Motor neuron (in vitro differentiated cells): ENCODE data around the gene GNB5. TPM values are rescaled to one million over a fixed set of nuclear protein-coding genes. Genes with fewer than 3 reads are reported as not detected.

ENCODE experiments used
- ATAC-seq, 8 experiments: fragments of 200-7000 bp; cut with Tn5 transposase; replicated peaks in 6 of 8; 2 replicates each; pipeline ENCODE4 v1.8.0; 2021; ENCODE audit warnings: mild to moderate bottlenecking in 8 of 8, moderate library complexity in 8 of 8
- H3K27ac ChIP-seq, 2 donors: fragments of 250-450 bp; sonication (Bioruptor Pico); 2 replicates each; pipeline ENCODE4 v1.9.0; 2021; ENCODE audit warnings: antibody characterized with exemption in 2 of 2, mild to moderate bottlenecking in 2 of 2, moderate library complexity in 1 of 2
- H3K4me1 ChIP-seq, 2 donors: fragments of 250-450 bp; sonication (Bioruptor Pico); replicated peaks in 1 of 2; 2 replicates each; pipeline ENCODE4 v1.6.1; 2021; ENCODE audit warnings: antibody characterized with exemption in 2 of 2, mild to moderate bottlenecking in 2 of 2, moderate library complexity in 1 of 2
- H3K4me3 ChIP-seq, 5 donors: fragments of 250-450 bp; sonication (Bioruptor Pico); 2 replicates each; pipeline ENCODE4 v1.9.0; 2021; ENCODE audit warnings: antibody characterized with exemption in 5 of 5, mild to moderate bottlenecking in 5 of 5, moderate library complexity in 4 of 5
- WGBS, 10 experiments: fragments of 450-650 bp; shearing (Covaris generic); methylation state at CpG; one replicate each; pipeline ENCODE4 v1.0.0; 2022; 5-methylcytosine and 5-hydroxymethylcytosine counted together
- in situ Hi-C, 9 experiments: fragments of 400-800 bp; cut with MboI; loops; one replicate each; pipeline ENCODE4 v1.15.0; 2021; ENCODE audit warnings: low sequenced_read_pairs in 9 of 9, low pct_unique_long_range_greater_than_20kb in 2 of 9; ENCODE audit not compliant: unreplicated experiment in 9 of 9
- total RNA-seq, 8 experiments: library from RNA; unstranded; fragments of 300-600 nt; gene quantifications; 2 replicates each; pipeline versions ENCODE4 v1.2.3 to v1.2.4, GENCODE V29; 2022

GNB5 gene
- total RNA-seq, 8 experiments from 2014 or later: 9.1 to 52.6 (median 27.5) TPM

DNA sequence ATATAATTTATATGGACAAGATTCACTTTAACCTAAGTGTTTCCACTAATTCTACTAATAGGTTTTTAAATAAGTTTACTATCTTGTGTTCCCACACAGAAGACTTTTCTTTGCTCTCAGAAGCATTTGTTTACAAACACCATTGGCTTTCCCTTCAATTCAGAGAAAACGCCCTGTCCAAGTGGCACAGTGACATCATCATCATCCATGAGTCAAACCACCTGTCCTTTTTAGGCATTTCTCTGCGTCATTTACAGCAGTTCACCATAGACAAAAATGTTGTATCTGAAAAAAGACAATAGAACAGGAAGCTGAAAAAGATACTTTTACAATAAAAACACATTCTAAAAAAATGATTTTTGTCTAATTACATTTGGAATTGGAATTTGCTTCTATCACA lies 69.3 kb downstream of the GNB5 start:
- in situ Hi-C loops: no loop called here
- 80 to 100% (median 88%) methylated on average over 1 to 2 of the region's 2 CpGs; no CpG with 5 or more reads in 1 of the 10 experiments for WGBS, 10 experiments
- no peak for ATAC-seq
- Histone ChIP-seq H3K27ac (no peak overlapping the region), H3K4me3 (no peak overlapping the region), H3K4me1 (peaks cover 0 to 6% of the 10 kb centered on the region in 2 donors)

DNA sequence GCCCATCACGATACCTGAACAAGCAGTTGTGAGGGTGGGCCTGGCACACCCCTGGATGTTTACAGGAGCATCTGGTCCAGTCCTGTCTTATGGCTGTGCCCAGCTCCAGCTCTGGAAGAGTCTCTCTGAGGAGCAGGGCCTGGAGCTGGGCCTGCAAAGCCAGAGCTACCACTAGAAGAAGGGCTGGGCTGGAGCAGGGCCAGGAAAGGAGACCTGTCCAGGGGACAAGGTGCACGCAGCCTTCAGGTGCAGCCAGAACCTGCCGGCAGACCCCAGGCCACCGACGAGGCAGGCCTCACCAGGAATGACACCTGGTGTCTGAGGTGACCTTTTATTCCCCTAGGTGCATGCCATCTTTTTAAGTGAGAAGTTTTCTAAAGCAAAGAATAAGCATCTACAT lies 70.2 kb downstream of the GNB5 start:
- peaks cover 8 to 11% of the 10 kb centered on the region in 2 donors for H3K4me1 ChIP-seq
- ATAC-seq: no peak
- 60 to 100% (median 97%) methylated on average over 1 to 5 of the region's 5 CpGs; no CpG with 5 or more reads in 3 of the 10 experiments for WGBS, 10 experiments
- no peak overlapping the region for H3K4me3 ChIP-seq
- in situ Hi-C loops: no loop called here
- no peak overlapping the region for H3K27ac ChIP-seq

DNA sequence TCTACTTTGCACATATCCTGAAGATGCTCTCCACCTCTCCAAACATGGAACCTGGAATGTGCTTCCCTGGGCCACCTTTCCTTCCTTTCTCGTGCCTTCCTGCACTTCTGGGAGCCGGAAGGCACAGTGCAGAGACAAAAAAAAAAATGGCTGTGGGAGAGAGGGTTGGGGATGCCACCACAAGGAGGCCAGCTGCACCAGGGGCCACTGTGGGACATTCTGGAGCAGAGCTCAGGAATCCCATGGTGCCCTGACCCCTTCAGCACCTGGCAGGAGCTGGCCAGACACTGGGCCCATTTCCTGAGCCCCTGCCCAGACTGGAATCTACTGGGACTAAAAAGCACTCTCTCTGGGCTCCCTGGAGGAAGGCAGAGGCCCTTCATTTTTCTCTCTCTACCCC lies 70.7 kb downstream of the GNB5 start:
- Histone ChIP-seq H3K27ac (no peak overlapping the region), H3K4me3 (no peak overlapping the region), H3K4me1 (peaks cover 13 to 15% of the 10 kb centered on the region in 2 donors)
- ATAC-seq: no peak
- in situ Hi-C loops: no loop called here
- WGBS, 10 experiments: 80% methylated on average over 1 of the region's 2 CpGs; no CpG with 5 or more reads in 9 of the 10 experiments

DNA sequence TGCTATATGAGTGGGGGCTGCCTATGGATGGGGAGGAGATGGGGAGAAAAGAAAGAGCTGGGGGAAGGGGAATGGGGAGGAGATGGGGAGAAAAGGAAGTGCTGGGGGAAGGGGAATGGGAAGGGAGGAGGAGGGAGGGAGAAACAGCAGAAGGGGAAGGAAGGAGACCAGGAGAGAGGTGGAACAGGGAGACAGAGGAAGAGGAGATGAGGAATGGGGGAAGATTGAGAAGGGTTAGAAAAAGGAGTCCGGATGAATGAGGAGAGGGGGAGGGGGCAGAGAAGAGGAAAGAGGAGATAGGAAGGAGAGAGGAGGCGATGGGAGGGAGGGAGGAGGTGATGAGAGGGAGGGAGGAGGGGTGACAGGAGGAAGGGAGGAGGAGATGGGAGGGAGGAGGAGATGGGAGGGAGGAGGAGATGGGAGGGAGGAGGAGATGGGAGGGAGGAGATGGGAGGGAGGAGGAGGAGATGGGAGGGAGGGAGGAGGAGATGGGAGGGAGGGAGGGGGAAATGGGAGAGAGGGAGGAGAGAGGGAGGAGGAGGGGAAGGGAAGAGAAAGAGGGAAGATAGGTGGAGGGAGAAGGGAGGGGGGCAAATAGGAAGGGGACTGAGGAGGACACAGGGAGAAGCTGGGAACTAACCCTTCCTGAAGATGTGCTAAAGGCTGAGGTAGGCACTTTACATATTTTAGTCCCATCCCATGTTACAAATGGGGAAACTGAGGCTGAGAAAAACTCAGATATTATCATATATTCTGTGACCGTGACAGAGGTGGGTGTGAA lies 72.0 kb downstream of the GNB5 start:
- Histone ChIP-seq H3K4me3 (no peak overlapping the region), H3K27ac (no peak overlapping the region), H3K4me1 (peaks cover 13 to 15% of the 10 kb centered on the region in 2 donors)
- 86 to 100% methylated on average over 1 of the region's 3 CpGs; no CpG with 5 or more reads in 8 of the 10 experiments for WGBS, 10 experiments
- no peak for ATAC-seq
- in situ Hi-C loops: no loop called here

DNA sequence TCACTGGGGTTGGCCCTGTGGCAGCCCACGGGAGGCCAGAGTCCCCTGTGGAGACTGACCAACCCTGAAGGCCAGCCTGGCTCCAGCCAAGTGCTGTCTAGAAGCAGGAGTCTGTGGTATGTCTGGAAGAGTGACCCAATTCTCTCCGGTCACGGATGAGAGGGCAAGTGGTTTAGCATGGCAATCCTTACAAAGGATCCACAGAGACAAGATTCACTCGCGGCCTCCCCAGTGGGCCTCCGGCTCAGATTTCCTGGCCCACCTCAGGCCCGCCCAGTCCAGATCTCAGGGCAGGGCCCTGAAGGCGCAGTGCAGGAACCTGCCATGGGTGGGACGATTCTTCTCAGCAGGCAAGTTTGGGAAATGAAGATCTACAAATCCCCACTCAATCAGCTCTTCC lies 73.6 kb downstream of the GNB5 start:
- no peak overlapping the region for H3K27ac ChIP-seq
- in situ Hi-C loops: no loop called here

DNA sequence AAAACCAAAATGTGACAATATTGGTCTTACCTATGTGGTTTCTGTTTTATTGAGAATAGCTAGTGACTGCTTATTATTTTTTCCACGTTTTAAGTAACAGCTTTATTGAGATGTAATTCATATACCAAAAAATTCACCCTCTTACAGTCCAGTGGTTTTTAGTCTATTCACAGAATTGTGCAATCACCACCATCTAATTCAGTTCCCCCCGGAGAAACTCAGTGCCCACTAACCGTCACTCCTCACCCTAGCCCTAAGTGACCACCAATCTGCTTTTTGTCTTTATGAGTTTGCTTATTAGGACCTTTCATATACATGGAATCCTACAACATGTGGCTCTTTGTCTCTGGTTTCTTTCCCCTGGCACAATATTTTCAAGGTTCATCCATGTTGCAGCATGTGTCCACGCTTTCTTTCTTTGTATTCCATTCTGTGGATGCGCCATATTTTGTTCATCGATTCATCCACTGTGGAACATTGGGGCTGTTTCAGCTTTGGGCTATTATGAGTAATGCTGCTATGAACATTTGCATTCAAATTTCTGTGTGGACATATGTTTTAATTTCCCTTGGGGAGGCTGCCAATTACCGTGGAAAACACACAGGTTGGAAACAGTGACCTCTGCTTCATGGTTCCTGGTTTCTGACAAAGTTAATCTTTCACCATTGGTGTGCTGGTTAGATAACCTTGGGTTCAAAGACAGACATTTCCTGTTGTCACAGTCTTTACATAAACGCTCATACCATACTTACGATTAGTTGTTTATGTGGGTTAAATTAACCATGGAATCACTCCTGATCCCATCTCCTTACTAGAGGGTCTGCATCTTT lies 75.4 kb downstream of the GNB5 start:
- no peak overlapping the region for H3K27ac ChIP-seq
- WGBS, 10 experiments: 44 to 90% (median 81%) methylated on average over 1 to 9 of the region's 9 CpGs

More for the DNA sequence above, 73.6 kb downstream of the GNB5 start:
- Histone ChIP-seq H3K4me3 (no peak overlapping the region), H3K4me1 (peaks cover 13 to 15% of the 10 kb centered on the region in 2 donors)
- WGBS, 10 experiments: 0 to 87% (median 68%) methylated on average over 1 to 4 of the region's 9 CpGs; no CpG with 5 or more reads in 6 of the 10 experiments
- no peak for ATAC-seq

DNA sequence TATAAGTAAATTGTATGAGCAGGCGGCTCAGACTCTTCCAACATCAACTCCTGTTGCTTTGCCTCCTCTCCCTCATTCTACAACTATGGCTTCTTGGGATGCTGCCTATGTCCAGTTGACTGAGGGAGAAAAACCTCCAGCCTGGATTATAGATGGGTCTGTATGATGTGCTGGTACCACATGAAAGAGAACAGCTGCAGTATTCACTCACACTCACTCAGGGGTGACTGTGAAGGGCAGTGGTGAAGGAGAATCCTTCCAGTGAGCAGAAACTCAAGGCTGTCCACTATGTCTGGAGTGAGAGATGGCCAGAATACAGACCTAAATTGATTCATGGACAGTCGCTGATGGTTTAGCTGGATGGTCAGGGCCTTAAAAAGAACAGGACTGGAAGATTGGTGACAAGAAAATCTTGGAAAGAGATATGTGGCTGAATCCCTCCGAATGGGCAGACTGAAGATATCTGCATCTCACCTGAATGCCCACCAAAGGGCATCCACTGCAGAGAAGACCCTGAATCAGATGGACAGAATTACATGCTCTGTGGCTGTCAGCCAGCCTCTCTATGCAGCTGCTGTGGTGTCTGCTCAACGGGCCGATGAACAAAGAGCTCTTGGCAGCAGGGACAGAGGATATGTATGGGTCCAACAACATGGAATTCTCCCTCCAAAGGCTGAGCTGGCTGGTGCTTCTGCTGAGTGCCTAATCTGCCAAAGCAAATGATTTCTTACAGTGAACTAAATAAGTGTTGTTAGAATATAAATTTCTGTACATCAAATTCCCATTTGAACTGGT lies 76.7 kb downstream of the GNB5 start:
- WGBS, 10 experiments: 33 to 100% (median 87%) methylated on average over 1 to 4 of the region's 5 CpGs; no CpG with 5 or more reads in 2 of the 10 experiments
- ATAC-seq: peak in 3 of 8 experiments; percentile 28 to 74 (median 34)
- in situ Hi-C loops: no loop called here
- Histone ChIP-seq H3K4me3 (no peak overlapping the region), H3K27ac (no peak overlapping the region), H3K4me1 (peaks cover 13 to 19% of the 10 kb centered on the region in 2 donors)

More for the DNA sequence above, 75.4 kb downstream of the GNB5 start:
- Histone ChIP-seq H3K4me3 (no peak overlapping the region), H3K4me1 (peaks cover 13 to 19% of the 10 kb centered on the region in 2 donors)
- peak in 2 of 8 experiments; percentile 20 to 50 for ATAC-seq
- in situ Hi-C loops: no loop called here

DNA sequence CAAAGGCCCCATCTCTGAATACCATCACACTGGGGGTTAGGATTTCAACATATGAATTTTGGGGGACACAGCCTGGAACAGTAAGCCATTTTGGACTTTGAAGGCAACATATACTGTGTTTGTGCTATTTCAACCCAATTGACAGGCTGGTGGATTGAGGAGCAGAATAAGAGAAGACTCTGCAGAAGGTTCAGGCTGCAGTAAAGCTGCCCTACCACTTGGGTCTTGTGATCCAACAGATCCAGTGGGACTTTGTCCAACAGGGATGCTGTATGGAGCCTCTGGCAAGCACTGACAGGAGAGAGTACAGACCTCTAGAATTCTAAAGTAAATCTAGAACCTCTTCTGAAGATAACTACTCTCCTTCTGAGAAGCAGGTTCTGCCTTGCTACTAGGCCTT lies 77.5 kb downstream of the GNB5 start:
- Histone ChIP-seq H3K4me3 (no peak overlapping the region), H3K4me1 (peaks cover 13 to 19% of the 10 kb centered on the region in 2 donors), H3K27ac (no peak overlapping the region)
- ATAC-seq: no peak
- in situ Hi-C loops: no loop called here

DNA sequence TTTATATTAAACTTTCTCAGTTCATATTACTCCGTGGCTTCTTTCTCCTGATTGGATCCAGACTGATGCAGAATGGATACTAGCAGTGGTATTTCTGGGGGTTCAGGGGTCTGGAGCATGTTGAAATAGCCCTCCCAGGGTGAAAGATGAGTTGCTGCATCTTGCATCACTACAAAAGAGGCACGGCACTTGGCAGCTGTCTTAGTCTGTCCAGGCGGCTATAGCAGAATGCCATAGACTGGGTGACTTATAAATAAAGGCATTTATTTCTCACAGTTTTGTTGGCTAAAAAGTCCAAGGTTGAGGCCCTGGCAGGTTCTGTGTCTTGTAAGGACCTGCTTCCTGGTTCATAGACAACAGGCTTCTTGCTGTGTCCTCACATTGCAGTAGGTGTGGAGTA lies 78.0 kb downstream of the GNB5 start:
- H3K27ac ChIP-seq: no peak overlapping the region
- H3K4me1 ChIP-seq: peaks cover 13 to 19% of the 10 kb centered on the region in 2 donors
- no peak overlapping the region for H3K4me3 ChIP-seq
- in situ Hi-C loops: no loop called here
- no peak for ATAC-seq
- WGBS, 10 experiments: 20 to 100% (median 100%) methylated on average over 1 to 3 of the region's 3 CpGs; no CpG with 5 or more reads in 3 of the 10 experiments

DNA sequence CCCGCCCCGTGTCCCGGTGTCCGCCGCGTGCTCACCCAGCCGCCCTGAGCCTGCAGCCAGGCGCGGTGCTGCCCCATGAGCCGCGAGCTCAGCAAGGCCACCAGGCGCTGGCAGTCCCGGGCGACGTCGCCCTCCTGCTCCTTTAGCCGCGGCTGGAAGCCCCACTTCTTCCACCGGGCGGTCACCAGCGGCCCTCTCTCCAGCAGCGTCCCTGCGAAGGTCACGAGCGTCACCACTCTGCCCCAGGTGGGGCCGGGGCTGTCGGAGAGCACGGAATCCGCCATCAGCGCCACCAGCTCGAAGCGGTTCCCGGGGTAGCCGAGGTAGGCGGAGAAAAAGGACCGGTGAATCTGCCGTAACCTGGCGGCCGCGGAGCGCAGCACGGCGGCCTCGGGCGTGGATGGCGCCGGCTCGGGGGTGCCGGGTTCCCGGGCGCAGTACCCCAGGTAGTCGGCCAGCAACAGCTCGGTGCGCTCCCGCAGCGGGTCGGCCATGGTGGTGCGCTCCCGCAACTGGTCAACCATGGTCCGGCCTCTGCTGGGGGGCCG lies 78.9 kb downstream of the GNB5 start:
- peak in 6 of 8 experiments; percentile 21 to 84 (median 74) for ATAC-seq
- WGBS, 10 experiments: 0 to 80% (median 56%) methylated on average over 1 to 28 of the region's 61 CpGs; no CpG with 5 or more reads in 7 of the 10 experiments
- peaks cover 13% of the 10 kb centered on the region in 2 donors for H3K4me1 ChIP-seq
- in situ Hi-C loops: no loop called here
- no peak overlapping the region for H3K27ac ChIP-seq
- H3K4me3 ChIP-seq: peak overlapping the region in 1 of 5 donors; percentile 12

DNA sequence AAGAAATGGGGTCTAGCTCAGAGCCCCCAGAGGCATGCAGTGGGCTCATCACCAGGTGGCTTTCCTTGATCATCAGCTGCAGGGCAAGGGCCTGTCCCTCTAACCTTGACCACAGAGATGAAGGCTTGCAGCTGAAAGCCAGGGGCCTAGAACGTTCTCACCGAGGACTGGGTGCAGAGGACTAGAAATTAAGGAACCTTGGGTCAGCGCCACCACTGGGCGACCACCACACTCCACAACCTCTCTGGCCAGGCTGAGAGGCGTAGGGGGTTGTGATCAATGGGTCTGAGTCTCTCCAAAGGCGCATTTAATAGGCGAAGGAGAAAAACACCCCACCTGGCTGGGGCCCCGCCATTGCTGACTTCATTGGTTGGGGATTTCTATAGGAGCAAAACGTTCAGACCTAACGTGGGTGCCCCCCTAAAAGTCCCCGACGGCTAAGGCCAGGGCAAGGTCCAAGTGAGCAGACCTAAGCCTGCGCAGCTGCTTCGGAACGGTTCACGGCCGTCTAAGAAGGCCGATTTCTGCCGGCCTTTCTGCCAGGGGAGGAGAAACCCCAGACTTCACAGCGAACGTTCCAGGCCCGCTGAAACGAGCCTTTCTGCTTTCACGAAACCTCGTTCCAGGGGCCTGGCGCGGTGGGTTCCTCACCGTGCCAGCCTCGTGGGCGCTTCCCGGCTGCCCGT lies 79.5 kb downstream of the GNB5 start:
- no peak for ATAC-seq
- Histone ChIP-seq H3K27ac (no peak overlapping the region), H3K4me3 (no peak overlapping the region), H3K4me1 (peaks cover 12 to 13% of the 10 kb centered on the region in 2 donors)
- in situ Hi-C loops: no loop called here
- WGBS, 10 experiments: 65 to 100% (median 85%) methylated on average over 1 to 9 of the region's 32 CpGs; no CpG with 5 or more reads in 7 of the 10 experiments
